HG03025 (cell line): ENCODE data around the gene DAPK1.
A peak's percentile ranks its signal among the peaks of the same experiment; 100 is the strongest.
"Not testable (repeated sequence)": the region's sequence is repeated elsewhere in the genome, so short reads cannot be mapped to it uniquely, and the experiment has no call there.

ENCODE experiments used
- ATAC-seq: cut with Tn5 transposase; IDR thresholded peaks from one replicate; pipeline ENCODE4 v1.9.1; 2021; ENCODE audit warnings: mild to moderate bottlenecking, moderate library complexity; ENCODE audit not compliant: unreplicated experiment, low FRiP score

DAPK1 gene

GRCh38 chr9:87498046-87498810, 561 bp downstream of the DAPK1 start:
- ATAC-seq, result peak; percentile 27

GRCh38 chr9:87498811-87499360, 1.2 kb downstream of the DAPK1 start:
- no peak for ATAC-seq

GRCh38 chr9:87499424-87500017, 1.9 kb downstream of the DAPK1 start:
- peak; percentile 54 for ATAC-seq

GRCh38 chr9:87500491-87501270, 3.0 kb downstream of the DAPK1 start:
- no peak for ATAC-seq

- not testable (repeated sequence) for ATAC-seq
Observed at GRCh38 chr9:87501271-87501656, 3.6 kb downstream of the DAPK1 start.

- no peak for ATAC-seq
Observed at GRCh38 chr9:87501806-87502205, 4.1 kb downstream of the DAPK1 start.

- no peak for ATAC-seq
Observed at GRCh38 chr9:87502391-87503221, 4.9 kb downstream of the DAPK1 start.

GRCh38 chr9:87503430-87503829, 5.8 kb downstream of the DAPK1 start:
- ATAC-seq, result no peak

GRCh38 chr9:87503927-87504326, 6.3 kb downstream of the DAPK1 start:
- ATAC-seq, result no peak

- no peak for ATAC-seq
Observed at GRCh38 chr9:87504938-87505337, 7.3 kb downstream of the DAPK1 start.

- no peak for ATAC-seq
Observed at GRCh38 chr9:87505869-87506678, 8.4 kb downstream of the DAPK1 start.

- no peak for ATAC-seq
Observed at GRCh38 chr9:87507576-87507975, 9.9 kb downstream of the DAPK1 start.

- ATAC-seq, result no peak
Observed at GRCh38 chr9:87510252-87510683, 12.6 kb downstream of the DAPK1 start.

- ATAC-seq, result no peak
Observed at GRCh38 chr9:87512311-87512710, 14.6 kb downstream of the DAPK1 start.

- ATAC-seq, result no peak
Observed at GRCh38 chr9:87513161-87513560, 15.5 kb downstream of the DAPK1 start.

- no peak for ATAC-seq
Observed at GRCh38 chr9:87513880-87514535, 16.3 kb downstream of the DAPK1 start.

GRCh38 chr9:87515006-87515405, 17.3 kb downstream of the DAPK1 start:
- no peak for ATAC-seq

GRCh38 chr9:87515588-87516221, 18.0 kb downstream of the DAPK1 start:
- no peak for ATAC-seq
